GOT3 (cell line): ENCODE data around the gene ST6GALNAC1.

Source experiments
- DNase-seq: peaks from one replicate; lab custom pipeline; 2025; ENCODE audit warnings: mixed read lengths; lab: John Stamatoyannopoulos, UW

Gene ST6GALNAC1

DNA sequence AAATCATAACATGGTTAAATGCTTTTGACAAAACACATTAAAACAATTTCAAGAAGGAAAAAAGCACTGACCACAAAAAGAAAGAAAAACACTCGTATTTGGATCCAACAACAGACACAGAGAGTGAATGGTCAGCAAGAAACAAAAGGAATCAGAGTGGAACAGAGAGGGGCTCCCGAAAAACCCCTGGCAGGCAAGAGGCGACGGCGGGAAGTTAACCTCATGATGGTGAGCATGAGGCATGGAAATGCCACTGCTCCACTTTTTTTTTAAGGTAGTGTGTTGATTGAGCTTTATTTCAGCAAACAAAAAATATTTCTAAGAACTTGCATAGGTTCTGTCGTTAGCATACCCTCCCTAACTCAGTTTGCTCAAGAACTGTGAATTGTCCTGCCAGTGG, 32.1 kb upstream of the ST6GALNAC1 start:
- no peak for DNase-seq

DNA sequence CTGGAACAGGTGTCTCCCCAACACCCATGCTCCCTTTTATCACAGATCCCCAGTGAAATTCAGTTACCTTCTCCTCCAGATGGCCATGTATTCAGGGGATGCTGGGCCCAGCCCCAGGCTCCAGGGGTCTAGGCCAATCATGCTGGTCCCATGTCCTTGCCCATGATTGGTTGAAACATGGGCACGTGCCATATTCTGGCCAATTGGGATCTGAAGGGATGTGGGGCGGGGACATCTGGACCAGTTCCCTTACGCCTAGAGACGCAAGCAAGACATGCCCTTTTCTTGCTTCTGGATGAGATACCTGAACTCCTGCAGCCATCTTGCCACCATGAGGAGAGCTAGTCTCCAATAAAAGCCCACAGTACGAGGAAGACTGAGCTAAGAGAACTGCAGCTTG, 31.0 kb upstream of the ST6GALNAC1 start:
- no peak for DNase-seq

GRCh38 chr17:76673729-76674128, 30.2 kb upstream of the ST6GALNAC1 start:
- no peak for DNase-seq

GRCh38 chr17:76672892-76673291, 29.3 kb upstream of the ST6GALNAC1 start:
- DNase-seq = no peak

GRCh38 chr17:76672270-76672851, 28.8 kb upstream of the ST6GALNAC1 start:
- DNase-seq = no peak

DNA sequence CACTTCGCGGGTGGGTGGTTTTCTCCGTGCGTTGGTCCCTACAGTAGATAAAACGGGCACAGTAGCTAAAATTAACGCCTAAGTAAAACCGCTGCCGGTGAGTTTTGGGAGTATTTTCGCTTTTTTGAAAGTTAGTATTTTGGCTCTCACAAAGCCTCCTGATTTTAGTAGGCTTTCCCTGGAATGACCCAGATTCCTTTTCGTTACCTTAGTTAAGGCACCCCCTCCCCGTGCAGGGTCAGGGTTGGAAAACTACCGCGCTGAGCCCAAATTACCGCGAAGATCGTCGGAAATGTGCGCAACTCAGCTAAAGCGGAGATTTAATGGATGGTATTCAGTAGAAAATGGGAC, 28.3 kb upstream of the ST6GALNAC1 start:
- DNase-seq = no peak

- peak; percentile 96 for DNase-seq
Measured at GRCh38 chr17:76671123-76671911, 27.8 kb upstream of the ST6GALNAC1 start.

GRCh38 chr17:76670718-76671122, 27.2 kb upstream of the ST6GALNAC1 start:
- no peak for DNase-seq

- DNase-seq = no peak
Measured at GRCh38 chr17:76670020-76670717, 26.6 kb upstream of the ST6GALNAC1 start.

GRCh38 chr17:76667786-76668453, 24.4 kb upstream of the ST6GALNAC1 start:
- DNase-seq = no peak

DNA sequence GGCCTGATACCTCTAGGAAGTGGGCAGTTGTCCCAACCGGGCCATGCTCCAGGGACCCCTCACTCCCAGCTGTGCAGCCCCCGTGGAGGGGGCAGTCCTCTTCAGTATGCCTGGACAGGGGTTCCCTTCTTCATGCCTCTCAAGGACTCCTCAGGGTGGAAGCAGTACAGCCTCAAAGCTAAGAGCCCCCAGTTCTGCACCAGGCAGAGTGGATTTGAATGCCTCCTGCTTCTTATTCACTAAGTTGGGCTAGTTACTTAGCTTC, 23.9 kb upstream of the ST6GALNAC1 start:
- no peak for DNase-seq

GRCh38 chr17:76660656-76661042, 17.1 kb upstream of the ST6GALNAC1 start:
- DNase-seq = no peak

- no peak for DNase-seq
Measured at GRCh38 chr17:76659928-76660655, 16.5 kb upstream of the ST6GALNAC1 start.

DNA sequence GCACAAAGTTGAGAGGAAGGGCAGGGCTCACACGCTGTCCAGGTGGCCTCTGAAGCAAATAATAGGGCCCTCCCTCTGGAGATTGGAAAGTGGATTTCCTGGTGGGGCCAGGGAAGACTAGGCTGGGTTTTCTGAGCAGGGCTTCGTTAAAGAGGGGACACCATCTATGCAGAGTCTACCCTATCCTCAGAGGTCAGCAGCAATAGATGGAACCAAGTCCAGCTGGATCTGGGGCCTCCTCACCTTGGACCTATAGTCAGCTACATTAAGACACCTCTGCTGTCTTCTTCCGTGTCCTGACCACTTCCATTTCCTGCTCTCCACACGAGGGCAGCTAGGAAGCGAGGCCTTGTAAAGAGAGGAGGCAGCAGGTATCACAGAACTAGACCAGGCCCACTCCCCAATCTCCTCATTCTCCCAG, 14.7 kb upstream of the ST6GALNAC1 start:
- DNase-seq = no peak

DNA sequence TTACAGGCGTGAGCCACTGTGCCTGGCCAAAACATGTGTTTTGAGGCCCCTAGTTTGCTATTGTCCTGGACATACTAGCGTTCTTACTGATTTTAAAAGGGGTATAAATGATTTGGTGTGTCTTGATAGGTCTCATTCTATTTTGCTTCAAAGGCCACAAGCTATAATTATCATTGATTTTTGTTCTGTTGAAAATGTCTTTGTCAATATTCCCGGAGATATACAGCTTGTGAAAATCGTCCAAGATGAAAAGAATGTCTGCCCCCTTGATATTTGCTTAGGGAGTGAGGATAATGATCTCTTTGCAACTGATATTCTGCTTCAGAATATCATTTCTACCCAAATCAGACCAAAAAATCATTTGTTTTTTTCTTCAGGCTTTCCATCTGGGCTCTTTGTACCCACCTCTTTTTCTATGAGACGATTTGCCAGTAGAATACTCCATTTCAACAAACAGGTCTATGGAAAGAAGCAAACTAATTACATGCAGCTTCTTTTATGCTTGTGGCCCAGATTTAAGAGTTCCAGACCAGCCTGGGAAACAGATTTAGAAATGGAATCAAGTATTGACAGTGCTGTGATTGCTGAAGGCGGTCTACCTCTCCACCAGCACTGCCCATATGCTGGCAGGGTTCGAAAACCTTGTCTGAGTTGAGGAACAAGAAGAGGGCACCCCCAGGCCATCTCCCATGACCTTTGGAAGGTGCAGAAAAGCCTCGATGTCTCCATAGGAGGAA, 14.1 kb upstream of the ST6GALNAC1 start:
- DNase-seq = no peak

GRCh38 chr17:76654408-76654807, 10.9 kb upstream of the ST6GALNAC1 start:
- DNase-seq = no peak

DNA sequence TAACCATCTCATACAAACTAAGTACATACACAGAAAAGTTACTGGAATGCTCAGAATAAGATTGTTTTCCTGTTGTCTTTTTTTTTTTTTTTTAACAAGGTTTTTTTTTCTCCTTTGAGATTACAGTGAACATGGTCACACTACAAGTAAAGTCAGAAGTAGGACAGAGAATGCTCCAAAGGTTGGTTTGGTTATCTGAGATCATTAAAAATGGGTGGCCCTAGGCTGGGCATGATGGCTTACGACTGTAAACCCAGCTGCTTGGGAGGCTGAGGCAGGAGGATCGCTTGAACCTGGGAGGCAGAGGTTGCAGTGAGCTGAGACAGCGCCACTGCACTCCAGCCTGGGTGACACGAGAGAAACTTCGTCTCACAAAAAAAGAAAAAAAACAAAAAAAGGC, 6.9 kb upstream of the ST6GALNAC1 start:
- DNase-seq = no peak

DNA sequence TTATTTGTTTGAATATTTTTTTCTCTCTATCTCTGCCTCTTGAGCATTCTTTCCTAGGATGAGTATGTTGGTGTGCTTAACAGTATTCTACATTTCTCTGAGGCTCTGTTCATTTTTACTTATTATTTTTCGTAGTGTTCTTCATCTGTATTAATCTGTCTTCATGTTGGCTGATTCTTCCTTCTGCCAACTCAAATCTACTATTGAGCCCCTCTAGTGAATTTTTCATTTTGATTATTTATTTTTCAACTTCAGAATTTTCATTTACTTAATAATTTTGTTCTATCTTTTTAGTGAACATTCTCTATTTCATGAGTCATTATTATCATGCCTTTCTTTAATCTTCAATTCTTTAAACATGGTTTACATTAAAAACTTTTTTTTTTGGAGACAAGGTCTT, 3.2 kb upstream of the ST6GALNAC1 start:
- DNase-seq = no peak

- DNase-seq = no peak
Measured at GRCh38 chr17:76645481-76645880, 1.9 kb upstream of the ST6GALNAC1 start.

DNA sequence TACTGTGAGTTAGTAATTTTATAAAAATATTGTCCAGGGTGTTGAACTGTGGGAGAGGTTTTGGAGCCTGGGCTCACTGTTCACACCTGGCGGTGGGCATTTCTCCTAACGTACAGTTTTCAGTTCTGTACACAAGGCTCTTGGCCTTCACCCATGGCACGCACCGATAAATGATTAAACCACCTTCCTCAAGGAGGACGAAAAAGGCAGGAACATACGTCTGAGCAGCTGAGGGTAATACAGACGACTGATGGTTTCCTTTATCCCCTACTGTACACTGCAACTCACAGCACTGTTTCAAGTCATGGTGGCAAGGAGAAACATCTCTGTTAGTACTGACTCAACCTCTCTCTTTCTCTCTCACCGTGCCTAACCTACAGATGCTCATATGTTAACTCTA, 1.4 kb upstream of the ST6GALNAC1 start:
- DNase-seq = no peak

DNA sequence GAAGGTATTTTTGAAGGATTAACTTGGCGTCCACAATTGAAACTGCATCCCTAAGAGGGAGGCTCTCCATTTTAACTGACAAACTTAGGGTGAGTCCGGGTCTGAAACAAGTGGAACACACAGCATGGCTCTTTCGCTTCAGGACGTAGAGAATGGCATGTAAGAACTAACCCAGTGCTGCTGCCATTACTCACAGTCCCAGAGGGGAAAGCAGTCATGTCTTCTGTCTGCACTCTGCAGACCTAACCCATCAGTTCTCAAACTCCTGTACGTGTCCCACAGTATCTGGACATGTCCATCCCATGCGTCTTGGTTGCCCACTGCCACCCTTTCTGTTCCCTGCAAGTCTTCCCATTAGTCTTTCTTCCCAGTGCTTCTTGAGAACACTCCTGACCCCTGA, 563 bp downstream of the ST6GALNAC1 start:
- no peak for DNase-seq
